Activated naive CD4-positive, alpha-beta T cell treated with anti-CD3 and anti-CD28 coated beads, Interleukin-2, amount 50 U/mL, for 72 hours (primary cell): Measurements from ENCODE around the gene PSENEN. TPM values are rescaled to one million over a fixed set of nuclear protein-coding genes. Genes with fewer than 3 reads are reported as not detected.

Source experiments
- total RNA-seq, 2 donors: library from RNA; stranded (reverse); gene quantifications; one replicate each; pipeline ENCODE4 v1.2.3, GENCODE V29; 2022

PSENEN gene
- total RNA-seq, 2 donors from 2014 or later, result 43.2 to 49.4 TPM

Other genes starting within 250 kb of the PSENEN start
- 1 to 10 TPM in 1 of 2 donors, under 1 TPM in 1; 0.46 to 3.6 TPM for gene DMKN, start 232.0 kb upstream of the PSENEN start, total RNA-seq
- not detected for gene SBSN, start 217.3 kb upstream of the PSENEN start, total RNA-seq
- gene GAPDHS, start 212.2 kb upstream of the PSENEN start, total RNA-seq, result not detected
- 10 to 100 TPM; 44.1 to 69.1 TPM for gene TMEM147, start 200.0 kb upstream of the PSENEN start, total RNA-seq
- not detected for gene ATP4A, start 182.0 kb upstream of the PSENEN start, total RNA-seq
- gene PMIS2, start 159.5 kb upstream of the PSENEN start, total RNA-seq, result not detected
- 10 to 100 TPM; 44.2 to 44.5 TPM for gene HAUS5, start 132.9 kb upstream of the PSENEN start, total RNA-seq
- gene RBM42, start 116.6 kb upstream of the PSENEN start, total RNA-seq, result 10 to 100 TPM; 69.3 to 79.0 TPM
- gene ETV2, start 103.9 kb upstream of the PSENEN start, total RNA-seq, result under 1 TPM; 0.62 to 0.77 TPM
- gene COX6B1, start 97.3 kb upstream of the PSENEN start, total RNA-seq, result 100 to 1,000 TPM; 445 to 472 TPM
- gene UPK1A, start 79.1 kb upstream of the PSENEN start, total RNA-seq, result 1 to 10 TPM in 1 of 2 donors, not detected in 1; 4.4 TPM
- 100 to 1,000 TPM; 181 to 198 TPM for gene ZBTB32, start 41.1 kb upstream of the PSENEN start, total RNA-seq
- 100 to 1,000 TPM in 1 of 2 donors, 10 to 100 TPM in 1; 54.6 to 200 TPM for gene KMT2B, start 27.6 kb upstream of the PSENEN start, total RNA-seq
- 100 to 1,000 TPM in 1 of 2 donors, 10 to 100 TPM in 1; 74.6 to 245 TPM for gene IGFLR1, start 3.2 kb upstream of the PSENEN start, total RNA-seq
- gene U2AF1L4, start 233 bp upstream of the PSENEN start, total RNA-seq, result 10 to 100 TPM; 33.8 to 69.0 TPM
- gene LIN37, start 2.9 kb downstream of the PSENEN start, total RNA-seq, result 10 to 100 TPM; 11.2 to 25.0 TPM
- under 1 TPM; 0.32 to 0.99 TPM for gene HSPB6, start 11.4 kb downstream of the PSENEN start, total RNA-seq
- gene PROSER3, start 12.5 kb downstream of the PSENEN start, total RNA-seq, result 10 to 100 TPM; 28.3 to 49.4 TPM
- gene ARHGAP33, start 29.9 kb downstream of the PSENEN start, total RNA-seq, result 100 to 1,000 TPM in 1 of 2 donors, 10 to 100 TPM in 1; 38.7 to 106 TPM
- not detected for gene PRODH2, start 67.2 kb downstream of the PSENEN start, total RNA-seq
- gene NPHS1, start 106.9 kb downstream of the PSENEN start, total RNA-seq, result under 1 TPM in 1 of 2 donors, not detected in 1; 0.10 TPM
- 1 to 10 TPM; 1.2 to 3.3 TPM for gene KIRREL2, start 111.3 kb downstream of the PSENEN start, total RNA-seq
- gene APLP1, start 122.9 kb downstream of the PSENEN start, total RNA-seq, result 1 to 10 TPM; 2.9 to 9.3 TPM
- 100 to 1,000 TPM in 1 of 2 donors, 10 to 100 TPM in 1; 58.9 to 144 TPM for gene NFKBID, start 154.9 kb downstream of the PSENEN start, total RNA-seq
- 10 to 100 TPM; 40.0 to 48.5 TPM for gene HCST, start 156.9 kb downstream of the PSENEN start, total RNA-seq
- under 1 TPM in 1 of 2 donors, not detected in 1; 0.75 TPM for gene TYROBP, start 162.6 kb downstream of the PSENEN start, total RNA-seq
- gene LRFN3, start 190.7 kb downstream of the PSENEN start, total RNA-seq, result 10 to 100 TPM in 1 of 2 donors, 1 to 10 TPM in 1; 6.4 to 10.1 TPM
- gene SDHAF1, start 249.5 kb downstream of the PSENEN start, total RNA-seq, result 10 to 100 TPM; 23.0 to 24.7 TPM